CD4-positive, alpha-beta T cell treated with Interleukin-6 for 4 hours (primary cell): Measurements from ENCODE around the gene CILP.
"Not testable (repeated sequence)": the region's sequence is repeated elsewhere in the genome, so short reads cannot be mapped to it uniquely, and the experiment has no call there.

ENCODE experiments used
- DNase-seq: peaks from one replicate; pipeline ENCODE4 v3.0.0-alpha.2; 2020; ENCODE audit warnings: mixed read lengths

Gene CILP

GRCh38 chr15:65210770-65211481 lies at the start of gene CILP:
TSS of gene CILP (minus strand) at chr15:65211473. CDS start at chr15:65209755, 1,718 bp downstream.
- DNase-seq = no peak

- DNase-seq = no peak
These were observed 49.7 kb upstream of the CILP start for GRCh38 chr15:65260968-65261367.

- DNase-seq = no peak
These were observed 48.1 kb upstream of the CILP start for GRCh38 chr15:65259367-65259797.

- no peak for DNase-seq
These were observed 47.3 kb upstream of the CILP start for GRCh38 chr15:65258375-65259262.

- no peak for DNase-seq
These were observed 44.3 kb upstream of the CILP start for GRCh38 chr15:65255486-65256140.

- no peak for DNase-seq
These were observed 43.5 kb upstream of the CILP start for GRCh38 chr15:65254758-65255157.

GRCh38 chr15:65254356-65254755 lies 43.1 kb upstream of the CILP start:
- no peak for DNase-seq

- DNase-seq = no peak
These were observed 38.4 kb upstream of the CILP start for GRCh38 chr15:65249641-65250040.

GRCh38 chr15:65248511-65249255 lies 37.4 kb upstream of the CILP start:
- no peak for DNase-seq

GRCh38 chr15:65246939-65247338 lies 35.7 kb upstream of the CILP start:
- no peak for DNase-seq

GRCh38 chr15:65246026-65246714 lies 34.9 kb upstream of the CILP start:
- no peak for DNase-seq

- DNase-seq = no peak
These were observed 34.0 kb upstream of the CILP start for GRCh38 chr15:65245096-65245856.

- DNase-seq = no peak
These were observed 33.4 kb upstream of the CILP start for GRCh38 chr15:65244638-65245037.

- not testable (repeated sequence) for DNase-seq
These were observed 25.2 kb upstream of the CILP start for GRCh38 chr15:65236443-65236842.

GRCh38 chr15:65233696-65234095 lies 22.4 kb upstream of the CILP start:
- DNase-seq = no peak

GRCh38 chr15:65232520-65232919 lies 21.2 kb upstream of the CILP start:
- no peak for DNase-seq

GRCh38 chr15:65231306-65231705 lies 20.0 kb upstream of the CILP start:
- no peak for DNase-seq

- not testable (repeated sequence) for DNase-seq
These were observed 15.6 kb upstream of the CILP start for GRCh38 chr15:65226901-65227300.

GRCh38 chr15:65226221-65226620 lies 14.9 kb upstream of the CILP start:
- DNase-seq = no peak

GRCh38 chr15:65223996-65224395 lies 12.7 kb upstream of the CILP start:
- no peak for DNase-seq

GRCh38 chr15:65222891-65223290 lies 11.6 kb upstream of the CILP start:
- no peak for DNase-seq
